Stimulated activated CD8-positive, alpha-beta memory T cell treated with anti-CD3 and anti-CD28 coated beads, Interleukin-4, amount 100 ng/mL, for 1 hour (primary cell): ENCODE measurements around the gene AGTRAP.

Experiments used
- DNase-seq, 2 donors: peaks; one replicate each; pipeline ENCODE4 v3.0.0-alpha.2; 2020; ENCODE audit warnings: low read depth in 2 of 2, low spot score in 1 of 2

The AGTRAP gene

GRCh38 chr1:11797525-11798216 is 61.7 kb downstream of the AGTRAP start:
- DNase-seq, result no peak

GRCh38 chr1:11799099-11799498 is 63.2 kb downstream of the AGTRAP start:
- no peak for DNase-seq

- no peak for DNase-seq
These were observed 64.0 kb downstream of the AGTRAP start for GRCh38 chr1:11799896-11800295.

GRCh38 chr1:11800391-11800755 is 64.4 kb downstream of the AGTRAP start:
- no peak for DNase-seq
